ENCODE data around the gene TENM3.

Gene TENM3

GRCh38 chr4:182291597-182292270 lies 48.5 kb downstream of the TENM3 start:
- no peak for DNase-seq

DNA sequence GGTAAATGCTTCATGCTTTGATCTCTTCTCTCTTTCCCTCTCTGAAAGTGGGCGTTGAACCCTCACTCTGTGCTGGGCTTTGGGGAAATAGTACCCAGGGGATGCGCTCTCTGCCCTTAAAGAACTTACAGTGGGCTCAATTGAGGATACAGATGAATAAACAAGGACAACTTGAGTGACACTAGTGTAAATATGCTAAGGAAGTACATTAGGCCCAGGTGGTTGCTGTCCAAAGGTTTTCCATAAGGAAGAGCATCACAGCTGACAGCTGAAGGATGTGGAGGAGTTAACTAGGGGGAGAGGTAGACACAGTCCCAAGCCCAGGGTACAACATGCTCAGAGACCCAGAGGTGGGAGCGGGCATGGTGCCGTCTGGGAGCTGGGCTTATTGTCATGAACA lies 49.4 kb downstream of the TENM3 start:
- DNase-seq: no peak

DNA sequence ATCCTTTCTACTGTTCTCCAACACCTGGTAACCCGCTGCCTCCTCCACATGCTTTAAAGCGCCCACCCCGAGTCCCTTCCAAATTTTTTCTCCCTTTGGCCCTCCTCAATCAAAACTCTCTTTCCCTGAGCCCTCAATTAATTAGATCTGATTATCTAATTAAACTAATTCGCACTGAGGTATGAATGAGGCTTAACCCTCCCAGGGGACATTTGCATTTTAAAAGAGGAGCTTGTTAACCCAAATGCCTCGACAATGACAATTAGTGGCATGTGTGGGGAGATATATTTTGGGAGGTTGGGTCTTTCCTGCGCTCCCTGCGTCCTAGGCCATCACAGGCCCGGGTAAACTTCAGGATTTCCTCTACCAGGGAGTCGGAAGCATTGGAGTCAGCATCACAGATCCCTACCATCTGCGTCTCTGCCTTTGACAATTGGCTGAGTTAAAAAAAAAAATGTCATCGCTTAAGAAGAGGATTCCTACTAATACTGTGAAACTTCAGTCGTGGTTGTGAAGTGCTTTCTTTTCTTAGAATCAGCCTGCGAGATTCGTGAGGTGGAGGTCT lies 50.6 kb downstream of the TENM3 start:
- no peak for DNase-seq

DNA sequence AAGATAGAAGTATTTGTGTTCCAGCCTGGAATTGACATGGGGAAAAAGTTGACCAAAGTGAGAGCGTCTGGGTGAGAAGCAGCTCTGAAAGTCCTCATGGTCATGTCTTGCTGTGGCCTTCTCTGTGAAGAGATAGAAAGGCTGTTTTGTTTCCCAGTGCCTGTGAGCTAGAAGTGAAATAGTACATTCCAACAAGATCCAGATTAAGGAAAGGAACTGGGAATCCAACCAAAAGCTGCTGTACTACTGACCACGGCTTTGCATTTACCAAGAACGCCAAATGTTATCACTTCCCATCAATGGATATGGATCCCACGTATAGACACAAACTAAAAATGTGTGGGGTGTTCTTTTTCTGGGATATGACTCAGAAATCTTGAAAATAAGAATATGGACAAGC lies 51.2 kb downstream of the TENM3 start:
- no peak for DNase-seq

GRCh38 chr4:182297659-182298058 lies 54.5 kb downstream of the TENM3 start:
- DNase-seq: no peak

DNA sequence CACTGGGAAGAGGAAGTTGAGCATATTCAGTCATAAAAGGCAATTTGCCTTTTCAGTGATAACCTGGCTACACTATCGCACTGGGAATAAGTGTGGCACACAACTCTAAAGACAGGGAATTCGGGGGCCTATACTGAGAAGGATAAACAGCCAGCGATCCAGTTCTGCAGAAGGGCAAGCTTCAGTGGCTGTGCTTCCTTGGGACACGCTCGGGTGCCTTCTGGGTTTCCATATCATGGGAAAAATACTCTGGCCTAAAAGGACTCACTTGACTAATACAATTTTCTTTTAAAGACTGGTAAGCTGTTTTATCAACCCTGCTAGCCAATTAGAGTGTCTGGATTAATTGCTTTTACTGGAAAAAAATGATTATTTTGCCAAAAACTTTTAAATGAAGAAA lies 58.5 kb downstream of the TENM3 start:
- DNase-seq: no peak

DNA sequence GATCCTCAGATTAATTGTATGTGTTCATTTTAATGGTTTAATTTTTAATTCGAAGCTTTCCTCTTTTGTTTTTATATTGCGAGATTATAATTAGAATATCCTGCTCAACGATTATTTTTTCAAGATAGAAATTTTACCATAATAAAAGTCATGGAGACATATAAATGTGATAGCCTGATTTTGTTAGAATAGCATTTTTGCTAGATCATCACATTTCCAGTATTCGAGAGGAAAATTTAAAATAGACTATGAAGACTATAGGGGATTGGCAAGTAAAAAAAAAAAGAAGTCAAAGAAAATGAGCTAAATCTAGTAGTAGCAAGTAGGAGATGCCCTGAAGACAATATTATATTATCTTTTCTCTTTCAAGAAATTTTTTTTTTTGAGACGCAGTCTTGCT lies 60.6 kb downstream of the TENM3 start:
- no peak for DNase-seq

DNA sequence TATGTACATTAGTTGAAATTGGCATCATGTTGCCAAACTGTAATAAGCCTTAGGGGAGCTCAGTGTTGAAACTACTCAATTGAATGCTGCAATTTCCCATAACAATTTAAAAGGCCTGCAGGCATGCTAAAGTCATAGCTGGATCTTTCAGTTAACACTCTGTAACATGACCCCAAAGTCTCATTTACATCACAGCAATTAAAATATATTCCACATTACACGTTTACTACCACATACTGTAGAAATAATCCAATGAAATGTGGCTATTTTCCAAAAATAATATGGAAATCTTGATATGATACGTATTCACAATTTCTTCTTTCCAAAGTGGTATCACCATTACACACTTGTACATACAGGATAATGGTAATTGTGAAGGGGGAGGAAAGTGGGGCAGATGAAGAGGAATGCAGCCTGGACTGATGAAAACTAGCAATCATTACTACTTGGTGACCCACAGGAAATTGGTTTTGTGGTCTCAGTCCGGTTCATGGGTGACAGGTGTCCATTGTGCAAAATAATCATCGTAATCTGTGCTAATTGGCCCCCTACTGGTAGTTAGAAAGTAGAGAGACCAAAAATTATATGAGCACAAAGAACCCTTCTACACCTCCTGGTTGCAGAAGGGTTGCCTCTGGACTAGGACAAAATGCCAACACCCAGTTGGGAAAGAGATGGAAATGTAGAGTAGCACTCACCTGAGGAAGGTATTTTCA lies 63.7 kb downstream of the TENM3 start:
- no peak for DNase-seq

- no peak for DNase-seq
These were observed 64.5 kb downstream of the TENM3 start for GRCh38 chr4:182307746-182308145.

DNA sequence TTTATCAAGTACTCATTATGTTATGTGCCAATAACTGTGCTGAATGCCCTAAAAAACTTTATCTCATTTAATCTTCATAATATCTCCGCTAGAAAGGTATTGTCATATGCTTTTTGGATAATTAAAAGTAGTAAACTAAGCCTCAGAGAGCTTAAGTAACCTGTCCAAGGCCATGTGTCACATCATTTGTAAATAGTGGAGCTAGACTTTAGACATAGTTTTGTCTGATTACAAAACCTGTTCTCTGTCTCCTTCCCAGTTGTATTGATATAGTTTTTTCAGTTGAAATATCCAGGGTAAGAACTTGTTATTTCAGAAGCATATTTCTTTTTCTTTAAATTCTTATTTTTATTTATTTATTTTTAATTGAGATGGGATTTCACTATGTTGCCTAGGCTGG lies 66.7 kb downstream of the TENM3 start:
- DNase-seq: no peak

DNA sequence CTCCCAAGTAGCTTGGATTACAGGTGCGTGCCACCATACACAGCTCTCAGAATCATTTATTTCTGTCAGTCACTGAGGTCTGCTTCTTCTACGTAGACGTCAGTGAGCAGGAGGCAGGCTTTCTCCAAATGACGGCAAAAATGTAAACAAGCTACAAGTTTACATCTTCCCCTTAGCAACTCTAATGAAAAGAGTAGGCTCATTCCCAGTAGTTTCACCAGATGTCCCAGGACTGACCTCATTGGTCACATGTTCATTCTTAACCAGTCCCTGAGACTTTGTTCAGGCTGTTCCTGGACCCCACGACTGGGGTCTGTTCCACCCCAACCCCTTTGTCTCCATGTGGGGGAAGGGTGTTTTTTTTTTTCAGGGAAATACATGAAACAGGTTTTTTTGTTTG lies 67.1 kb downstream of the TENM3 start:
- no peak for DNase-seq

DNA sequence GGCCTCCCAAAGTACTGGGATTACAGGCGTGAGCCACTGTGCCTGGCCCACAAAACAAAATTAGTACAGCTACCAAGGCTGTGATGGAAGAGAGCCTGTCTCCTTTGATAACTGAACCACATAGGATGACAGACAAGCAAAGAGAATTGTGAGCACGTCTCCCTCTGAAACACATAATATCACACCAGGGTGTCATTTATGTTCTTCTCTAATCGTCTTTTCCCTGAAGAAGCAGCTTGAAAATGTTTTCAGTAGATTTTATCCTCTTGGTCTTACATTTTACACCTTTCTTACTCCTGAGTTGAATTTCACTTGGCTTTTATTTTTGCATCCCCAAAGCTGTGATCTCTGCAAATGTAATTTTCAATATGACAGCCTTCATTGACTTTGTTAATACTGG lies 67.8 kb downstream of the TENM3 start:
- DNase-seq: no peak

DNA sequence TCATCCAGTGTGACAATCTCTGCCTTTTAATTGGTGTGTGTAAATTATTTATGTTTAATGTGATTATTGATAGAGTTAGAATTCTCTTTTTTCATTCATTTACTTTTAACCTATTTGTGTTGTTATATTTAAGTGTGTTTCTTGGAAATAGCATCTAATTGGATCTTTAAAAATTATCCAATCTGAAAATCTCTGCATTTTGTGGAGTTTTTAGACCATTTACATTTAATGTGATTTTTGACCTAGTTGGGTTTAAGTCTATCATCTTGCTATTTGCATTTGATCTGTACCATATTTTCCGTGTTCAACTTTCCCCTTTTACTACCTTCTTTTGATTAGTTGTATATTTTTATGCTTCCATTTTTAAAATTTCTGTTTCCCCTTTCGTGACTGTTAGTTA lies 71.3 kb downstream of the TENM3 start:
- no peak for DNase-seq

DNA sequence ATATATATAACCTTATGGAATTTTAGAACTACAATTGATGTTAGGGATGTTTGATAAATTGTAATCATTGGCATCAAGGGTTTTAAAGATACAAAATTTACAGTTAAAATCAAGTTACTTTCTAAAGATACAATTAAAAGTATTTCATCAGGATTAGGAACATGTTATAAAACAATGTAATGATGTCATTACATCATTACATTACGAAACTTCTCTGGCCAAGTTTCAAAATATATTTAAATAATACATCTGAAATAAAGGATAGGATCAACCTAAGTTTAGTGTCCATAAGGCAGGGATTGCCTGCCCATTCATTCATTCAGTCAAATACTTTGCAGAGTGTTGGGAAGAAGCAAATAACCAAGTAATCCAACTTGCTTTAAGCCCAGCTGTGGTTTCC lies 75.1 kb downstream of the TENM3 start:
- no peak for DNase-seq

DNA sequence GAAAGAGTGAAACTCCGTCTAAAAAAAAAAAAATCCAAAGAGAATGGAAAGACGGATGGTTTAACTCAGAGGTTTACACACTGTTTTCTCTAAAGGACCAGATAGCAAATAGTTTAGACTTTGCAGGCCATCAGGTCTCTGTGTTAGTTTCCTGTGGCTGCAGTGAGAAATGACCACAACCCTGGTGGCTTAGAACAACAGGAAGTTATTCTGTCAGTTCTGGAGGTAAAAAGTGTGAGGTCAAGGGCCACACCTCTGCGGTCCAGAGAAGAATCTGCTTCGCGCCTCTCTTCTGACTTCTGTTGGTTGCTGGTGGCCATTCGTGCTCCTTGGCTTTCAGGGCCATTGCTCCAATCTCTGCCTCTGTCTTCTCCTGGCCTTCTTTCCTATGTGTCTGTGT lies 76.9 kb downstream of the TENM3 start:
- DNase-seq: no peak

DNA sequence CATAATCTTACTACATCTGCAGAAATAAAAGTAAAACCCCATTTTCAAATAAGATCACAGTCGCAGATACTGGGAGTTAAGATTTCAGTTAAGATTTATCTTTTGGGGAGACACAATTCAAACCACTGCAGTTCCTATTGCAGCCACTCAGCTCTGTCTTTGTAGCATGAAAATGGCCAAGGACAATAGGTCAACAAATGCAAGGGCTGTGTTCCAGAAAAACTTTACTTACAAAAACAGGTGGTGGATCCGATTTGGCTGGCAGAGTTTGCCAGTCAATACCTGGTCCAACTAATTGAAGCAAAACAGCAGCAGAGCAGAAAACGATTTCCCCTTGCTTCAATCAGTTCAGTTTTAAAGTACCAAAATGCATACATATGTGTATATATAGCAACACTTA lies 77.4 kb downstream of the TENM3 start:
- DNase-seq: no peak

- DNase-seq: no peak
These were observed 81.1 kb downstream of the TENM3 start for GRCh38 chr4:182324282-182324681.

- no peak for DNase-seq
These were observed 82.2 kb downstream of the TENM3 start for GRCh38 chr4:182325397-182325796.

DNA sequence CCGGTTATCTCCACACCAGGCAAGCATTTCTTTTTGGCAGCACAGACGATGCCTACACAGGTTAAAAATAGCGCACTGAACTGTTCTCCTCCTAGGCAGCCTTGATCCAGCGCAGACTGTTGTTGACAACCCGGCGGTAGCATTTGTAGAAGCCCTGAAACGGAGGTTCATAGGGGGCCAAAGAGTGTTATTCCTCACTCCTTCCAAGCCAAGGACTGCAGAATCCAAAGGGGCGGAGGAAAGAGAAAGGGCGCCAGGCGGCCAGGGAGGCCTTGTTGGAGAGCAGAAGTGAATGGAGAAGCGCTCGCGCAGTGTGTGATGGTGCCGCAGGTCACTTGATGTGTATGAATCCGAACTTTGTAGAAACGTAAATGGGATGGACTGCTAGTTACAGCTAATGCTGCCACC lies 82.7 kb downstream of the TENM3 start:
- no peak for DNase-seq

DNA sequence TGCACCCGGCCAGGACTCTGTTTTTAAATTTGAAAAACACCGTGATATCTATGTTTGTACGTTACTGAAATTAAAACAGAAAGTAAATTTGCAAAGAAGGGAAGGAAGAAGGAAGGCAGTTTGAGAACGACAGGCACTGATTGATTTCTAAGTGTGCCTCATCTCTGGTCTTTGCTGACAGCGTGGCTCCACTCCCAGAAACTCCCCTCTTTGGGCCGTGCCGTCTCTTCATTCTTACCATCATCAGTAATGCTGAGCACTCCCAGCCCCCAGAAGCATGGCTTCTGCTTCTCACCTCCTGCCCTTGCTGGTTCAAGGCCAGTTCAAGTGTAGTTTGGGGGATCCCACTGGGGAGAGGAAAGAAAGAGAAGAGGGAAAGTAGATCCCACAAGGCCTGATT lies 85.3 kb downstream of the TENM3 start:
- DNase-seq: no peak

GRCh38 chr4:182337366-182337765 lies 94.2 kb downstream of the TENM3 start:
- no peak for DNase-seq

GRCh38 chr4:182338063-182338462 lies 94.9 kb downstream of the TENM3 start:
- no peak for DNase-seq

DNA sequence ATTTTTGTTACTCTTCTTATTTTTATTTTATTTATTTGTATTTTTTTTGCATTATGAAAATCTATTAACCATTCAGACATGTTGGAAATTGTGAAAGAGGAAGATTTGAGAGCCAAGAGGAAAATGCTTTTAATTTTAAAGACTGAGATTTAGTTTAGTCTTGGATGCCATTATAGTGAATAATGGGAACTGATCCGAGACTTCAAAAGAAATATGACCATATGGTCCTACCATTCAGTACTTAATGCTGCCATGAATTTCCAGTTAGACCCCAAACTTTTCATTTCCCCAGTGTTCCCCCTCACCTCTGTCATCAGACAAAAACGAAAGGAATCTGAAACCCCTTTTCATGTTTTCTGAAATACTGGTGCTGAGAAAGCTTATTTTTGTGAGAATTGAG lies 95.5 kb downstream of the TENM3 start:
- no peak for DNase-seq

DNA sequence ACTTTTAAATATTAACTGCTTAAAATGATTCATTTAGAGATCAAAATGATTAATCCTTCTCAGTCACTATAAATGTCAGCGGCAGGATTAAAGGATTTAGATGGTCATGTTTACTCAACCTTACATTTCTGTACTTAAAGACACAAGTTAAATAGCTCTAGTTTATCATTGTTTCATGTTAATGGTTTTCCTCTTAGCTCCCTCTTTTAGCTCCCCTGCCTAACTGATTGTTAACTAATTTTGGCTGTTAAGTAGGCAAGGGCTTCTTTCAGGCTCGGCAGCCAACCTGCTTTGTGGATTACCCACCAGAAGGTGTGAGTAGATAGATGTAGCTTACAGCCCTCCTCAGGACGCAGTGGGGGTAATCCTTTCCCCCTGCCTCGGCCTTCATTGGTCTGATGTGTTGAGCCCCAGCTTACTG lies 96.0 kb downstream of the TENM3 start:
- DNase-seq: no peak

GRCh38 chr4:182343453-182343852 lies 100.3 kb downstream of the TENM3 start:
- no peak for DNase-seq
